ENCODE results near the gene CHRNA4.

Gene CHRNA4

GRCh38 chr20:63357921-63358905 is 2.9 kb downstream of the CHRNA4 start:
- H3K9me3 ChIP-seq (ENCODE audit: insufficient read depth, low read depth, low read length) = no peaks in the 10 kb centered on the region

GRCh38 chr20:63356931-63357879 is 3.9 kb downstream of the CHRNA4 start:
- no peak overlapping the region for H3K9ac ChIP-seq (ENCODE audit: low read depth, low read length)
- H3K9me3 ChIP-seq (ENCODE audit: insufficient read depth, low read depth, low read length) = no peaks in the 10 kb centered on the region
- no peak overlapping the region for H3K4me3 ChIP-seq (ENCODE audit: low read length)
- no peak overlapping the region for H3K27ac ChIP-seq (ENCODE audit: low read length)
- no peaks in the 10 kb centered on the region for H3K36me3 ChIP-seq (ENCODE audit: insufficient read depth, low read depth, low read length)
- peaks cover 27% of the 10 kb centered on the region for H3K27me3 ChIP-seq (ENCODE audit: insufficient read depth, low read length)
- no peaks in the 10 kb centered on the region; the same call in 1 of the 2 replicates for H3K4me1 ChIP-seq (ENCODE audit: insufficient read depth, low read length)

More at GRCh38 chr20:63357921-63358905, 2.9 kb downstream of the CHRNA4 start:
- Histone ChIP-seq H3K27ac (ENCODE audit: low read length) (no peak overlapping the region), H3K9ac (ENCODE audit: low read depth, low read length) (no peak overlapping the region), H3K4me3 (ENCODE audit: low read length) (no peak overlapping the region), H3K27me3 (ENCODE audit: insufficient read depth, low read length) (peaks cover 37% of the 10 kb centered on the region), H3K36me3 (ENCODE audit: insufficient read depth, low read depth, low read length) (no peaks in the 10 kb centered on the region), H3K4me1 (ENCODE audit: insufficient read depth, low read length) (no peaks in the 10 kb centered on the region)

GRCh38 chr20:63356511-63356910 is 4.6 kb downstream of the CHRNA4 start:
- no peak overlapping the region for H3K9ac ChIP-seq (ENCODE audit: low read depth, low read length)
- H3K9me3 ChIP-seq (ENCODE audit: insufficient read depth, low read depth, low read length) = no peaks in the 10 kb centered on the region
- no peak overlapping the region for H3K4me3 ChIP-seq (ENCODE audit: low read length)
- H3K27me3 ChIP-seq (ENCODE audit: insufficient read depth, low read length) = peaks cover 20% of the 10 kb centered on the region
- H3K36me3 ChIP-seq (ENCODE audit: insufficient read depth, low read depth, low read length) = no peaks in the 10 kb centered on the region
- H3K27ac ChIP-seq (ENCODE audit: low read length) = no peak overlapping the region
- H3K4me1 ChIP-seq (ENCODE audit: insufficient read depth, low read length) = no peaks in the 10 kb centered on the region; the same call in 1 of the 2 replicates

- peaks cover 16% of the 10 kb centered on the region for H3K27me3 ChIP-seq (ENCODE audit: insufficient read depth, low read length)
- no peak overlapping the region for H3K9ac ChIP-seq (ENCODE audit: low read depth, low read length)
- no peaks in the 10 kb centered on the region for H3K36me3 ChIP-seq (ENCODE audit: insufficient read depth, low read depth, low read length)
- H3K4me3 ChIP-seq (ENCODE audit: low read length) = no peak overlapping the region
- no peak overlapping the region for H3K27ac ChIP-seq (ENCODE audit: low read length)
- H3K9me3 ChIP-seq (ENCODE audit: insufficient read depth, low read depth, low read length) = no peaks in the 10 kb centered on the region
- no peaks in the 10 kb centered on the region; the same call in 1 of the 2 replicates for H3K4me1 ChIP-seq (ENCODE audit: insufficient read depth, low read length)
Measured at GRCh38 chr20:63355781-63356295, 5.3 kb downstream of the CHRNA4 start.

- no peak overlapping the region for H3K27ac ChIP-seq (ENCODE audit: low read length)
- no peak overlapping the region for H3K4me3 ChIP-seq (ENCODE audit: low read length)
- H3K27me3 ChIP-seq (ENCODE audit: insufficient read depth, low read length) = peaks cover 5% of the 10 kb centered on the region
- H3K36me3 ChIP-seq (ENCODE audit: insufficient read depth, low read depth, low read length) = no peaks in the 10 kb centered on the region
- H3K4me1 ChIP-seq (ENCODE audit: insufficient read depth, low read length) = no peaks in the 10 kb centered on the region; the same call in 1 of the 2 replicates
- H3K9me3 ChIP-seq (ENCODE audit: insufficient read depth, low read depth, low read length) = no peaks in the 10 kb centered on the region
- H3K9ac ChIP-seq (ENCODE audit: low read depth, low read length) = no peak overlapping the region
Measured at GRCh38 chr20:63354636-63355350, 6.4 kb downstream of the CHRNA4 start.

- Histone ChIP-seq H3K4me3 (ENCODE audit: low read length) (no peak overlapping the region), H3K27ac (ENCODE audit: low read length) (no peak overlapping the region), H3K36me3 (ENCODE audit: insufficient read depth, low read depth, low read length) (no peaks in the 10 kb centered on the region), H3K27me3 (ENCODE audit: insufficient read depth, low read length) (no peaks in the 10 kb centered on the region), H3K4me1 (ENCODE audit: insufficient read depth, low read length) (no peaks in the 10 kb centered on the region; the same call in 1 of the 2 replicates), H3K9ac (ENCODE audit: low read depth, low read length) (no peak overlapping the region), H3K9me3 (ENCODE audit: insufficient read depth, low read depth, low read length) (no peaks in the 10 kb centered on the region)
Measured at GRCh38 chr20:63352811-63353221, 8.3 kb downstream of the CHRNA4 start.

GRCh38 chr20:63351811-63352591 is 9.1 kb downstream of the CHRNA4 start:
- no peaks in the 10 kb centered on the region for H3K9me3 ChIP-seq (ENCODE audit: insufficient read depth, low read depth, low read length)
- H3K9ac ChIP-seq (ENCODE audit: low read depth, low read length) = no peak overlapping the region
- no peaks in the 10 kb centered on the region for H3K27me3 ChIP-seq (ENCODE audit: insufficient read depth, low read length)
- no peaks in the 10 kb centered on the region for H3K36me3 ChIP-seq (ENCODE audit: insufficient read depth, low read depth, low read length)
- no peak overlapping the region for H3K4me3 ChIP-seq (ENCODE audit: low read length)
- no peak overlapping the region for H3K27ac ChIP-seq (ENCODE audit: low read length)
- no peaks in the 10 kb centered on the region; the same call in 1 of the 2 replicates for H3K4me1 ChIP-seq (ENCODE audit: insufficient read depth, low read length)

- Histone ChIP-seq H3K9me3 (ENCODE audit: insufficient read depth, low read depth, low read length) (no peaks in the 10 kb centered on the region), H3K9ac (ENCODE audit: low read depth, low read length) (no peak overlapping the region), H3K4me3 (ENCODE audit: low read length) (no peak overlapping the region), H3K27me3 (ENCODE audit: insufficient read depth, low read length) (no peaks in the 10 kb centered on the region), H3K27ac (ENCODE audit: low read length) (no peak overlapping the region), H3K4me1 (ENCODE audit: insufficient read depth, low read length) (no peaks in the 10 kb centered on the region; the same call in 1 of the 2 replicates), H3K36me3 (ENCODE audit: insufficient read depth, low read depth, low read length) (no peaks in the 10 kb centered on the region)
Measured at GRCh38 chr20:63351326-63351700, 9.8 kb downstream of the CHRNA4 start.

- no peaks in the 10 kb centered on the region for H3K9me3 ChIP-seq (ENCODE audit: insufficient read depth, low read depth, low read length)
- no peaks in the 10 kb centered on the region; the same call in 1 of the 2 replicates for H3K4me1 ChIP-seq (ENCODE audit: insufficient read depth, low read length)
- H3K36me3 ChIP-seq (ENCODE audit: insufficient read depth, low read depth, low read length) = no peaks in the 10 kb centered on the region
- H3K27ac ChIP-seq (ENCODE audit: low read length) = no peak overlapping the region
- H3K4me3 ChIP-seq (ENCODE audit: low read length) = no peak overlapping the region
- no peak overlapping the region for H3K9ac ChIP-seq (ENCODE audit: low read depth, low read length)
- H3K27me3 ChIP-seq (ENCODE audit: insufficient read depth, low read length) = no peaks in the 10 kb centered on the region
Measured at GRCh38 chr20:63350597-63351325, 10.4 kb downstream of the CHRNA4 start.

GRCh38 chr20:63350196-63350595 is 11.0 kb downstream of the CHRNA4 start:
- no peak overlapping the region for H3K4me3 ChIP-seq (ENCODE audit: low read length)
- H3K27ac ChIP-seq (ENCODE audit: low read length) = no peak overlapping the region
- H3K4me1 ChIP-seq (ENCODE audit: insufficient read depth, low read length) = no peaks in the 10 kb centered on the region; the same call in 1 of the 2 replicates
- no peaks in the 10 kb centered on the region for H3K27me3 ChIP-seq (ENCODE audit: insufficient read depth, low read length)
- no peaks in the 10 kb centered on the region for H3K9me3 ChIP-seq (ENCODE audit: insufficient read depth, low read depth, low read length)
- no peaks in the 10 kb centered on the region for H3K36me3 ChIP-seq (ENCODE audit: insufficient read depth, low read depth, low read length)
- no peak overlapping the region for H3K9ac ChIP-seq (ENCODE audit: low read depth, low read length)

Measured in iPS-20b (cell line).